ENCODE measurements around the gene TTLL8. TPM values are rescaled to one million over a fixed set of nuclear protein-coding genes. Genes with fewer than 3 reads are reported as not detected.

The TTLL8 gene
- total RNA-seq, 4 donors from 2014 or later: not detected

DNA sequence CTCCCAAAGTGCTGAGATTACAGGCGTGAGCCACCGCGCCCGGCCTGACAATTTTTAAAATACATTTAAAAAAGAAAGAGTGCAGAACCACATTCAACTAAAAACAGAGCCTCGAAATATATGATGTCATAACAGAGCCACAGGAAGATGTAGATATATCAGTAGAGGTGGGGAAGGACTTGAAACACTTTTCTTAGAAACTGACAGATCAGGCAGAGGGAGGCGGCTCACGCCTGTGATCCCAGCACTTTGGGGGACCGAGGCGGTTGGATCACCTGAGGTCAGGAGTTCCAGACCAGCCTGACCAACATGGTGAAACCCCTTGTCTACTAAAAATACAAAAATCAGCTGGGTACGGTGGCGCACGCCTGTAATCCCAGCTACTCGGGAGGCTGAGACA is 20.1 kb upstream of the TTLL8 start:
- Histone ChIP-seq H3K36me3 (no peaks in the 10 kb centered on the region), H3K4me3 (no peak overlapping the region), H3K4me1 (peaks cover 6% of the 10 kb centered on the region), H3K27ac (no peak overlapping the region), H3K27me3 (peaks cover 11% of the 10 kb centered on the region), H3K9me3 (no peaks in the 10 kb centered on the region)
- DNase-seq (ENCODE audit: low spot score in 2 of 2): no peak
- no peak for TF ChIP-seq POLR2A (IDR thresholded peaks at IDR 0.05)
- TF ChIP-seq, protein P1, sequence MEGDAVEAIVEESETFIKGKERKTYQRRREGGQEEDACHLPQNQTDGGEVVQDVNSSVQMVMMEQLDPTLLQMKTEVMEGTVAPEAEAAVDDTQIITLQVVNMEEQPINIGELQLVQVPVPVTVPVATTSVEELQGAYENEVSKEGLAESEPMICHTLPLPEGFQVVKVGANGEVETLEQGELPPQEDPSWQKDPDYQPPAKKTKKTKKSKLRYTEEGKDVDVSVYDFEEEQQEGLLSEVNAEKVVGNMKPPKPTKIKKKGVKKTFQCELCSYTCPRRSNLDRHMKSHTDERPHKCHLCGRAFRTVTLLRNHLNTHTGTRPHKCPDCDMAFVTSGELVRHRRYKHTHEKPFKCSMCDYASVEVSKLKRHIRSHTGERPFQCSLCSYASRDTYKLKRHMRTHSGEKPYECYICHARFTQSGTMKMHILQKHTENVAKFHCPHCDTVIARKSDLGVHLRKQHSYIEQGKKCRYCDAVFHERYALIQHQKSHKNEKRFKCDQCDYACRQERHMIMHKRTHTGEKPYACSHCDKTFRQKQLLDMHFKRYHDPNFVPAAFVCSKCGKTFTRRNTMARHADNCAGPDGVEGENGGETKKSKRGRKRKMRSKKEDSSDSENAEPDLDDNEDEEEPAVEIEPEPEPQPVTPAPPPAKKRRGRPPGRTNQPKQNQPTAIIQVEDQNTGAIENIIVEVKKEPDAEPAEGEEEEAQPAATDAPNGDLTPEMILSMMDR (IDR thresholded peaks at IDR 0.05): no peak
- no peak for TF ChIP-seq POLR2AphosphoS5 (IDR thresholded peaks at IDR 0.05)
- no peak for TF ChIP-seq EP300 (IDR thresholded peaks at IDR 0.05)
- WGBS: 94% methylated on average over 13 of the region's 13 CpGs

DNA sequence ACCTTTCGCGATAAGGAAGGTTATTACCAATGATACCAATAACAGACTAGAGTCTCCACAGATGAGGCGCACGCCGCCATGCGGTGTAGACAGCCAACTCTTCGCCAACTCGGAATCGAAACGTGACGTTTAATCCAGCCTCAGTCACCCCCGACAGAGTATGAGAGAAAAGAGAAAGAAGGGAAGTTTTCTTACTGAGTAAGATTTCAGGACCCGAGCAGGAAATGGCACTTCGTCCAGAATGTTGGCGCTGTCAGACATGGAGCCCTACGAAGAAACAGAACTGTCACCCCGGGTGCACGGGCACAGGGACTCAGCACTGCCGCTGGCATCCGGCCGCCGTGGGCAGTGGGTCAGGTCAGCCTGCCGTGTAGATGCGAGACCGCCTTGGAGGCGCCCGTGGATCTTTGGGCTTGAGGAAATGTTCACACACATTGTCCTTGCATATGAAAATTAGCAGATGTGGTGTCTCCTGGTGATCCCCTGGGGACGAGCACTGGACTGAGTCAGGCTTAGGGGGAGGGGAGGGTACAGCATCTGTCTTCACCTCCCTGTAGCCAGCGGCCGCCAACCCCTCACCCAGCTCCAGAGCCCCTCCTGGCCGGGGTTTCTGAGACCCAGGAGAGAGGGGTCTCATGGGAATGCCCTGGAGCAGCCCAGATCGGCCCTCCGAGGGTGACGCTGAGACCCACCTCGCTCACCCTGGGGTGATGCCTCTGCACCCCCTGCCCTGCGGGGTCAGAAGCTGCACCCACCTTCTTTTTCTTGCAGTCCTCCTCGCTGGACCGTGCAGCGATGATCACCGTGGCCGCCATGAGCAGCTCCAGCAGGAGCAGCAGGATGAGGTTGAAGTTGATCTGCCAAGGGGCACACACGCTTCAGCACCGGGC is 18.8 kb upstream of the TTLL8 start:
- H3K4me1 ChIP-seq: no peaks in the 10 kb centered on the region
- WGBS: 90% methylated on average over 33 of the region's 43 CpGs
- TF ChIP-seq EP300 (IDR thresholded peaks at IDR 0.05): no peak
- TF ChIP-seq POLR2AphosphoS5 (IDR thresholded peaks at IDR 0.05): no peak
- TF ChIP-seq, protein P1 (IDR thresholded peaks at IDR 0.05): no peak
- no peak for TF ChIP-seq POLR2A (IDR thresholded peaks at IDR 0.05)
- no peak overlapping the region for H3K27ac ChIP-seq
- no peak for DNase-seq (ENCODE audit: low spot score in 2 of 2)
- no peak overlapping the region for H3K4me3 ChIP-seq
- no peaks in the 10 kb centered on the region for H3K36me3 ChIP-seq
- no peaks in the 10 kb centered on the region for H3K9me3 ChIP-seq
- peaks cover 9% of the 10 kb centered on the region for H3K27me3 ChIP-seq

DNA sequence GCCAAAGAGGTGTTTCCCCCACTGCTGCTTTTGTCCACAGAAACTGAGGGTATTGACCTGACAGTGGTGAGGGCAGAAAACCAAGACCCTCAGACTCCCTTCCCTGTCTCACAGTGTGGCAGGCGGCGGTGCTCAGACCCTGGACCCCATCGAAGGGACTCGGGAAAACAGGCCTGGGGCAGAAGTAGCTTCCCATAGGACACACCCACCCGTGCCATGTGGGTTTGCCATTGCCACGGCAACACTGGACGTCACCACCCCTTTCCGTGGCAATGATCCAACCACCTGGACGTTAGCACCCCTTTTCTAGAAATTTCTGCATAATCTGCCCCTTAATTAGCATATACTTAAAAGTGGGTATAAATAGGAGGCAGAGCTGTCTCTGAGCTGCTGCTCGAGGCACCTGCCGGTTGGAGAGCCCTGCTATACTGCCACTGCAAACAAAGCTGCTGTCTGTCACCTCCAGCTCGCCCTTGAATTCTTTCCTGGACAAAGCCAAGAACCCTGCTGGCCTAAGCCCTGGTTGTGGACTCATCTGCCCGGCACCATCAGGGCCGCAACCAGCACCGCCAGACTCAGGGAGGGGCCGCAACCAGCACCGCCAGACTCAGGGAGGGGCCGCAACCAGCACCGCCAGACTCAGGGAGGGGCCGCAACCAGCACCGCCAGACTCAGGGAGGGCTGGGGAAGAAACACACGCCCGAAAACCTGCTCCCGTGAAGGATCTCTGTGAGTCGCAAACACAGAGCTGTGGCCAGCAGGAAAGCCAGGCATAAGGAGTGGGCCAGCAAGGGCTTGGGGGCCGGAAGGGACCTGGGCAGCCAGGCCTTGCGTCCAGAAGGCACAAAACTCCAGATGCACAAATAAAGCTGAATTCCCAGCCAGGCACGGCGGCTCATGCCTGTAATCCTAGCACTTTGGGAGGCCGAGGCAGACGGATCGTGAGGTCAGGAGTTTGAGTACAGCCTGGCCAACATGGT is 16.7 kb upstream of the TTLL8 start:
- no peaks in the 10 kb centered on the region for H3K36me3 ChIP-seq
- TF ChIP-seq, protein P1 (IDR thresholded peaks at IDR 0.05): no peak
- TF ChIP-seq POLR2A (IDR thresholded peaks at IDR 0.05) (no peak), EP300 (IDR thresholded peaks at IDR 0.05) (no peak), POLR2AphosphoS5 (IDR thresholded peaks at IDR 0.05) (no peak)
- no peak for DNase-seq (ENCODE audit: low spot score in 2 of 2)
- peaks cover 6% of the 10 kb centered on the region for H3K27me3 ChIP-seq
- no peak overlapping the region for H3K27ac ChIP-seq
- H3K4me3 ChIP-seq: no peak overlapping the region
- no peaks in the 10 kb centered on the region for H3K4me1 ChIP-seq
- WGBS: 73% methylated on average over 27 of the region's 32 CpGs
- H3K9me3 ChIP-seq: no peaks in the 10 kb centered on the region

DNA sequence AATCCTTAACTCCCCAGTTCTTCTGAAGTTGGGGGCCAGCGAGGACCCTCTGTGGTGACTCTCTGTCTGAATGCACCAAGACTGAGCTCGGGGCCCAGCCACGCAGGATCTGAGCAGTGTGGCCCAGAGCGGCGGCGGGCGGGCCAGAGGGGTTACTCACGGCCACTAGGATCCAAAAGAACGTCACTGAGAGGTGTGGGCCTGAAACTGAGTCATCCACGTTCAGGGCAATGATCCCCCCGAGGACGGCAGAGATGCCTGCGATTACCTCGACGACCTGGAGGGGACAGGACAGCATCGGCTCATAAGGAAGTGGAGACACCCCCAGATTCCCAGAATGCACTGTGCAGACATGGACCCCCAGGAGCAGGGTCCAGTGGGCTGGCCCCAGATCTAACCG is 16.0 kb upstream of the TTLL8 start:
- Histone ChIP-seq H3K27ac (no peak overlapping the region), H3K27me3 (peaks cover 6% of the 10 kb centered on the region), H3K36me3 (no peaks in the 10 kb centered on the region), H3K4me1 (no peaks in the 10 kb centered on the region), H3K9me3 (no peaks in the 10 kb centered on the region), H3K4me3 (no peak overlapping the region)
- no peak for TF ChIP-seq EP300 (IDR thresholded peaks at IDR 0.05)
- no peak for TF ChIP-seq POLR2A (IDR thresholded peaks at IDR 0.05)
- TF ChIP-seq, protein P1 (IDR thresholded peaks at IDR 0.05): no peak
- TF ChIP-seq POLR2AphosphoS5 (IDR thresholded peaks at IDR 0.05): no peak
- no peak for DNase-seq (ENCODE audit: low spot score in 2 of 2)
- 70% methylated on average over 12 of the region's 17 CpGs for WGBS
